Left lung (tissue), 10 donors: Measurements from ENCODE around the gene RNF125. TPM values are rescaled to one million over a fixed set of nuclear protein-coding genes. Genes with fewer than 3 reads are reported as not detected.
A peak's percentile ranks its signal among the peaks of the same experiment; 100 is the strongest.
"Not testable (repeated sequence)": the region's sequence is repeated elsewhere in the genome, so short reads cannot be mapped to it uniquely, and the experiment has no call there.

Experiments
- ATAC-seq: fragments of 200-7000 bp; cut with Tn5 transposase; one replicate; pipeline ENCODE4 v1.9.1; 2020; ENCODE audit warnings: moderate library complexity
- DNase-seq, 4 donors: peaks; one replicate each; pipeline ENCODE4 v3.0.0-alpha.2; 2013 to 2020
- H3K27ac ChIP-seq, 2 donors: fragments of 200-600 bp; sonication (generic) in 1 of 2; one replicate each; pipeline versions ENCODE4 v1.5.0 to v1.8.0; 2020 to 2021
- H3K27me3 ChIP-seq, 2 donors: fragments of 200-600 bp; sonication (generic) in 1 of 2; one replicate each; pipeline versions ENCODE4 v1.5.0 to v1.8.0; 2020 to 2021
- H3K36me3 ChIP-seq, 2 donors: fragments of 200-600 bp; sonication (generic) in 1 of 2; one replicate each; pipeline versions ENCODE4 v1.5.0 to v1.8.0; 2020 to 2021
- H3K4me1 ChIP-seq, 2 donors: fragments of 200-600 bp; one replicate each; pipeline ENCODE4 v1.8.0; 2021
- H3K4me3 ChIP-seq, 2 donors: fragments of 200-600 bp; sonication (generic) in 1 of 2; one replicate each; pipeline versions ENCODE4 v1.5.0 to v1.8.0; 2020 to 2021; ENCODE audit warnings: mild to moderate bottlenecking in 1 of 2
- H3K9me3 ChIP-seq, 2 donors: fragments of 200-600 bp; sonication (generic) in 1 of 2; one replicate each; pipeline versions ENCODE4 v1.5.0 to v1.8.0; 2020 to 2021
- CTCF ChIP-seq, 2 donors: fragments of 200-600 bp; sonication (generic) in 1 of 2; IDR thresholded peaks; one replicate each; pipeline versions ENCODE4 v1.5.0 to v1.8.0; 2021; ENCODE audit warnings: antibody characterized with exemption in 2 of 2
- intact Hi-C, 2 donors: fragments of 100-400 bp; cut with DNase I; formaldehyde crosslinking; loops; one replicate each; pipeline versions ENCODE4 v1.11.2 to v1.14.2; 2022
- polyA plus RNA-seq, 6 donors: library from polyadenylated mRNA; unstranded; fragments of 120-200 nt; gene quantifications; one replicate each; pipeline ENCODE4 v1.2.1, GENCODE V29; 2013; ENCODE audit not compliant: insufficient read length in 6 of 6
- total RNA-seq, 2 donors: library from RNA; stranded (reverse); fragmentation: NEBNext Ultra II Directional; extraction: Animal tissue kit (Norgen Biotek cat#: 25700); gene quantifications; one replicate each; pipeline ENCODE4 v1.2.1, GENCODE V29; 2021
- donor health status: DM: no; HTN: yes; CAD: no.
- donor health status: DM: no; HTN: no; CAD: no.

RNF125 gene
- total and polyA plus RNA-seq, 8 donors: 4.3 to 9.7 (median 8.1) TPM

- H3K4me1 ChIP-seq: no peaks in the 10 kb centered on the region
- DNase-seq (no peak), ATAC-seq (no peak)
- no peak for TF ChIP-seq CTCF (IDR thresholded peaks at IDR 0.05)
- H3K27me3 ChIP-seq: no peaks in the 10 kb centered on the region
- H3K4me3 ChIP-seq: no peak overlapping the region
- H3K27ac ChIP-seq: no peak overlapping the region
- no peaks in the 10 kb centered on the region for H3K9me3 ChIP-seq
- intact Hi-C loops: no loop called here
- no peaks in the 10 kb centered on the region for H3K36me3 ChIP-seq
These were observed 55.6 kb downstream of the RNF125 start for GRCh38 chr18:32074206-32074605.

GRCh38 chr18:32078845-32079244 lies 60.2 kb downstream of the RNF125 start:
- no peak overlapping the region for H3K27ac ChIP-seq
- H3K9me3 ChIP-seq: no peaks in the 10 kb centered on the region
- intact Hi-C loops: no loop called here
- no peaks in the 10 kb centered on the region for H3K36me3 ChIP-seq
- no peak for TF ChIP-seq CTCF (IDR thresholded peaks at IDR 0.05)
- H3K4me3 ChIP-seq: no peak overlapping the region
- H3K4me1 ChIP-seq: peaks cover 0 to 5% of the 10 kb centered on the region in 2 donors
- H3K27me3 ChIP-seq: no peaks in the 10 kb centered on the region
- DNase-seq: no peak
- no peak for ATAC-seq

GRCh38 chr18:32081881-32082280 lies 63.3 kb downstream of the RNF125 start:
- intact Hi-C loops: no loop called here
- TF ChIP-seq CTCF (IDR thresholded peaks at IDR 0.05): no peak
- H3K36me3 ChIP-seq: no peaks in the 10 kb centered on the region

GRCh38 chr18:32083781-32084180 lies 65.2 kb downstream of the RNF125 start:
- intact Hi-C loops: no loop called here
- DNase-seq (no peak), ATAC-seq (no peak)
- Histone ChIP-seq H3K4me1 (peaks cover 9 to 41% of the 10 kb centered on the region in 2 donors), H3K9me3 (no peaks in the 10 kb centered on the region), H3K4me3 (no peak overlapping the region), H3K27ac (peak overlapping the region in 1 of 2 donors; percentile 93), H3K36me3 (no peaks in the 10 kb centered on the region), H3K27me3 (no peaks in the 10 kb centered on the region)
- TF ChIP-seq CTCF (IDR thresholded peaks at IDR 0.05): no peak

More at GRCh38 chr18:32081881-32082280, 63.3 kb downstream of the RNF125 start:
- ATAC-seq: no peak
- H3K4me3 ChIP-seq: no peak overlapping the region
- no peak for DNase-seq
- no peak overlapping the region for H3K27ac ChIP-seq
- H3K27me3 ChIP-seq: no peaks in the 10 kb centered on the region
- H3K9me3 ChIP-seq: no peaks in the 10 kb centered on the region
- H3K4me1 ChIP-seq: peaks cover 9 to 34% of the 10 kb centered on the region in 2 donors

- Histone ChIP-seq H3K27me3 (no peaks in the 10 kb centered on the region), H3K27ac (peak overlapping the region in 1 of 2 donors; percentile 93), H3K9me3 (no peaks in the 10 kb centered on the region), H3K4me1 (peaks cover 9 to 49% of the 10 kb centered on the region in 2 donors), H3K36me3 (no peaks in the 10 kb centered on the region), H3K4me3 (no peak overlapping the region)
- DNase-seq (no peak), ATAC-seq (no peak)
- intact Hi-C loops: no loop called here
- no peak for TF ChIP-seq CTCF (IDR thresholded peaks at IDR 0.05)
These were observed 68.3 kb downstream of the RNF125 start for GRCh38 chr18:32086881-32087280.

GRCh38 chr18:32090831-32091230 lies 72.2 kb downstream of the RNF125 start:
- intact Hi-C loops, H3K27me3 ChIP-seq, ATAC-seq, DNase-seq, H3K27ac ChIP-seq, H3K36me3 ChIP-seq, H3K9me3 ChIP-seq: not testable (repeated sequence)
- peak overlapping the region in 1 of 2 donors; percentile 98 for H3K4me3 ChIP-seq
- peaks cover 0 to 47% of the 10 kb centered on the region in 2 donors for H3K4me1 ChIP-seq
